SKM-1 treated with dmso at 0.1 percent for 144 hours (cell line): Measurements from ENCODE around the gene CDKL1.
A peak's percentile ranks its signal among the peaks of the same experiment; 100 is the strongest.
"Not testable (repeated sequence)": the region's sequence is repeated elsewhere in the genome, so short reads cannot be mapped to it uniquely, and the experiment has no call there.

ENCODE experiments used
- DNase-seq: peaks from one replicate; lab custom pipeline; 2025; ENCODE audit not compliant: unreplicated experiment; lab: John Stamatoyannopoulos, UW

CDKL1 gene

GRCh38 chr14:50388256-50388931, 8.3 kb downstream of the CDKL1 start:
- DNase-seq, result no peak

GRCh38 chr14:50387548-50387947, 9.1 kb downstream of the CDKL1 start:
- DNase-seq, result no peak

GRCh38 chr14:50383618-50384225, 13.0 kb downstream of the CDKL1 start:
- no peak for DNase-seq

GRCh38 chr14:50381823-50382287, 14.8 kb downstream of the CDKL1 start:
- no peak for DNase-seq

- no peak for DNase-seq
Observed at GRCh38 chr14:50381008-50381407, 15.7 kb downstream of the CDKL1 start.

GRCh38 chr14:50380455-50380854, 16.2 kb downstream of the CDKL1 start:
- DNase-seq, result no peak

GRCh38 chr14:50379563-50379962, 17.1 kb downstream of the CDKL1 start:
- DNase-seq, result no peak

GRCh38 chr14:50377550-50378085, 19.1 kb downstream of the CDKL1 start:
- no peak for DNase-seq

GRCh38 chr14:50375760-50376159, 20.9 kb downstream of the CDKL1 start:
- DNase-seq, result no peak

- no peak for DNase-seq
Observed at GRCh38 chr14:50373959-50374358, 22.7 kb downstream of the CDKL1 start.

- no peak for DNase-seq
Observed at GRCh38 chr14:50371546-50371945, 25.1 kb downstream of the CDKL1 start.

- no peak for DNase-seq
Observed at GRCh38 chr14:50366589-50366988, 30.1 kb downstream of the CDKL1 start.

- DNase-seq, result no peak
Observed at GRCh38 chr14:50366115-50366514, 30.6 kb downstream of the CDKL1 start.

GRCh38 chr14:50365572-50365971, 31.1 kb downstream of the CDKL1 start:
- not testable (repeated sequence) for DNase-seq

GRCh38 chr14:50364792-50365191, 31.9 kb downstream of the CDKL1 start:
- DNase-seq, result no peak

- peak; percentile 32 for DNase-seq
Observed at GRCh38 chr14:50363714-50364111, 33.0 kb downstream of the CDKL1 start.

- DNase-seq, result no peak
Observed at GRCh38 chr14:50362764-50363713, 33.6 kb downstream of the CDKL1 start.

GRCh38 chr14:50361473-50362403, 34.9 kb downstream of the CDKL1 start:
- not testable (repeated sequence) for DNase-seq

- no peak for DNase-seq
Observed at GRCh38 chr14:50360851-50361250, 35.8 kb downstream of the CDKL1 start.

GRCh38 chr14:50360093-50360492, 36.6 kb downstream of the CDKL1 start:
- no peak for DNase-seq
